GM12891 (cell line): ENCODE results near the gene ZNF556.

Experiments used
- DNase-seq: peaks from one replicate; pipeline ENCODE4 v3.0.0; 2011; ENCODE audit warnings: low spot score; ENCODE audit not compliant: insufficient read length
- FAIRE-seq: peaks from 2 replicates; lab custom pipeline; 2011; peaks lifted over from hg19 to GRCh38; lab: Jason Lieb, UNC
- PAX5 ChIP-seq: IDR thresholded peaks from 2 replicates; pipeline ENCODE4 v1.6.1; 2011; ENCODE audit warnings: low read length, moderate library complexity, mild to moderate bottlenecking; ENCODE audit not compliant: insufficient read depth, severe bottlenecking
- POLR2A ChIP-seq: IDR thresholded peaks from 2 replicates; pipeline ENCODE4 v1.6.1; 2011; ENCODE audit warnings: low read depth, low read length, control low read depth
- POLR2AphosphoS5 ChIP-seq: IDR thresholded peaks from 2 replicates; pipeline ENCODE4 v1.6.1; 2011; ENCODE audit warnings: low read depth, low read length, control low read depth
- POU2F2 ChIP-seq: IDR thresholded peaks from 2 replicates; pipeline ENCODE4 v1.6.1; 2011; ENCODE audit warnings: low read depth, mild to moderate bottlenecking, control low read depth, low read length, moderate library complexity
- SPI1 ChIP-seq: IDR thresholded peaks from 2 replicates; pipeline ENCODE4 v1.6.1; 2011; ENCODE audit warnings: low read depth, low read length, control low read depth
- TAF1 ChIP-seq: IDR thresholded peaks from 2 replicates; pipeline ENCODE4 v1.6.1; 2011; ENCODE audit warnings: low read depth, low read length, control low read depth

ZNF556 gene

GRCh38 chr19:2926341-2927031 is 59.4 kb downstream of the ZNF556 start:
- FAIRE-seq (no peak), DNase-seq (no peak)
- TF ChIP-seq POLR2A (no peak), TAF1 (no peak), SPI1 (no peak), POLR2AphosphoS5 (no peak), POU2F2 (no peak), PAX5 (no peak)

GRCh38 chr19:2927032-2927430 is 59.9 kb downstream of the ZNF556 start:
- DNase-seq (no peak), FAIRE-seq (no peak)
- TF ChIP-seq SPI1 (no peak), POLR2A (no peak), PAX5 (no peak), POLR2AphosphoS5 (no peak), POU2F2 (no peak), TAF1 (no peak)
